HG02870 (cell line): ENCODE measurements around the gene MCM9.
"Not testable (repeated sequence)": the region's sequence is repeated elsewhere in the genome, so short reads cannot be mapped to it uniquely, and the experiment has no call there.

Experiments
- ATAC-seq: cut with Tn5 transposase; IDR thresholded peaks from one replicate; pipeline ENCODE4 v1.9.1; 2021; ENCODE audit warnings: mild to moderate bottlenecking, moderate library complexity; ENCODE audit not compliant: unreplicated experiment

Gene MCM9

GRCh38 chr6:118869350-118869749 lies 65.6 kb downstream of the MCM9 start:
- no peak for ATAC-seq

- not testable (repeated sequence) for ATAC-seq
Observed at GRCh38 chr6:118868901-118869300, 66.1 kb downstream of the MCM9 start.

- no peak for ATAC-seq
Observed at GRCh38 chr6:118867181-118867580, 67.8 kb downstream of the MCM9 start.

- ATAC-seq = no peak
Observed at GRCh38 chr6:118865100-118865391, 69.9 kb downstream of the MCM9 start.

- ATAC-seq = no peak
Observed at GRCh38 chr6:118864341-118865099, 70.4 kb downstream of the MCM9 start.

- ATAC-seq = no peak
Observed at GRCh38 chr6:118862443-118862842, 72.5 kb downstream of the MCM9 start.

- ATAC-seq = no peak
Observed at GRCh38 chr6:118860880-118861279, 74.1 kb downstream of the MCM9 start.

GRCh38 chr6:118860363-118860762 lies 74.6 kb downstream of the MCM9 start:
- ATAC-seq = no peak

- ATAC-seq = peak; percentile 60
Observed at GRCh38 chr6:118859517-118860064, 75.4 kb downstream of the MCM9 start.

GRCh38 chr6:118856301-118856700 lies 78.7 kb downstream of the MCM9 start:
- ATAC-seq = no peak

- ATAC-seq = no peak
Observed at GRCh38 chr6:118853408-118853807, 81.6 kb downstream of the MCM9 start.

- peak; percentile 62 for ATAC-seq
Observed at GRCh38 chr6:118844915-118845314, 90.0 kb downstream of the MCM9 start.

GRCh38 chr6:118843685-118844390 lies 91.1 kb downstream of the MCM9 start:
- peak; percentile 88 for ATAC-seq

GRCh38 chr6:118830691-118831090 lies 104.3 kb downstream of the MCM9 start:
- ATAC-seq = no peak

- no peak for ATAC-seq
Observed at GRCh38 chr6:118829817-118830478, 105.0 kb downstream of the MCM9 start.

GRCh38 chr6:118826096-118826495 lies 108.9 kb downstream of the MCM9 start:
- no peak for ATAC-seq

GRCh38 chr6:118825661-118826060 lies 109.3 kb downstream of the MCM9 start:
- ATAC-seq = no peak

GRCh38 chr6:118815495-118815894 lies 119.5 kb downstream of the MCM9 start:
- no peak for ATAC-seq

- ATAC-seq = no peak
Observed at GRCh38 chr6:118813775-118814174, 121.2 kb downstream of the MCM9 start.

- ATAC-seq = no peak
Observed at GRCh38 chr6:118812970-118813369, 122.0 kb downstream of the MCM9 start.

- ATAC-seq = peak; percentile 72
Observed at GRCh38 chr6:118810420-118811027, 124.4 kb downstream of the MCM9 start.
